Keratinocyte (primary cell): ENCODE results near the gene CEP78. TPM values are rescaled to one million over a fixed set of nuclear protein-coding genes. Genes with fewer than 3 reads are reported as not detected.

ENCODE experiments used
- DNase-seq: peaks from one replicate; pipeline ENCODE4 v3.0.0-alpha.2; 2011; ENCODE audit warnings: low read depth, missing footprints, low spot score
- FAIRE-seq: peaks from 2 replicates; lab custom pipeline; 2011; peaks lifted over from hg19 to GRCh38; lab: Jason Lieb, UNC
- H2AFZ ChIP-seq: 2 replicates; pipeline ENCODE4 v1.6.0; 2012; ENCODE audit warnings: low read length, control low read depth, inconsistent platforms; ENCODE audit not compliant: control insufficient read depth
- H3K27ac ChIP-seq: 2 replicates; pipeline ENCODE4 v1.5.1; 2011; ENCODE audit warnings: low read length; ENCODE audit not compliant: control insufficient read depth, insufficient read depth
- H3K27me3 ChIP-seq: 3 replicates; pipeline ENCODE4 v1.6.0; 2011; ENCODE audit warnings: low read length; ENCODE audit not compliant: control insufficient read depth, insufficient read depth; ENCODE audit errors: extremely low read depth
- H3K36me3 ChIP-seq, 2 experiments: 2 replicates in 1 of 2; 3 replicates in 1 of 2; pipeline ENCODE4 v1.5.1; 2011; ENCODE audit warnings: low read length in 2 of 2, mild to moderate bottlenecking in 1 of 2; ENCODE audit not compliant: control insufficient read depth in 2 of 2, insufficient read depth in 2 of 2; ENCODE audit errors: extremely low read depth in 1 of 2
- H3K4me1 ChIP-seq: 3 replicates; pipeline ENCODE4 v1.5.1; 2011; ENCODE audit warnings: low read length; ENCODE audit not compliant: control insufficient read depth, insufficient read depth; ENCODE audit errors: extremely low read depth
- H3K4me2 ChIP-seq: 3 replicates; pipeline ENCODE4 v1.6.0; 2011; ENCODE audit warnings: low read depth, low read length; ENCODE audit not compliant: control insufficient read depth, insufficient read depth; ENCODE audit errors: extremely low read depth
- H3K4me3 ChIP-seq, 3 experiments: fragments of 200-600 bp in 1 of 3; sonication (generic) in 1 of 3; 2 replicates in 2 of 3; 3 replicates in 1 of 3; pipeline ENCODE4 v1.5.1; 2011 to 2016; ENCODE audit warnings: low read length in 3 of 3, mild to moderate bottlenecking in 3 of 3, control low read depth in 2 of 3, inconsistent platforms in 1 of 3, low read depth in 1 of 3, mixed read lengths in 1 of 3, mixed run types in 1 of 3, moderate library complexity in 1 of 3; ENCODE audit not compliant: control insufficient read depth in 2 of 3, insufficient read depth in 2 of 3; ENCODE audit errors: extremely low read depth in 1 of 3
- H3K79me2 ChIP-seq: 2 replicates; pipeline ENCODE4 v1.6.0; 2012; ENCODE audit warnings: low read length; ENCODE audit not compliant: control insufficient read depth, insufficient read depth
- H3K9ac ChIP-seq: 3 replicates; pipeline ENCODE4 v1.6.0; 2011; ENCODE audit warnings: low read length; ENCODE audit not compliant: control insufficient read depth, insufficient read depth; ENCODE audit errors: extremely low read depth
- H3K9me1 ChIP-seq: 3 replicates; pipeline ENCODE4 v1.6.0; 2011; ENCODE audit warnings: low read length; ENCODE audit not compliant: control insufficient read depth, insufficient read depth; ENCODE audit errors: extremely low read depth
- H3K9me3 ChIP-seq: 2 replicates; pipeline ENCODE4 v1.5.1; 2012; ENCODE audit warnings: low read depth, low read length; ENCODE audit not compliant: control insufficient read depth
- H4K20me1 ChIP-seq: 3 replicates; pipeline ENCODE4 v1.6.0; 2011; ENCODE audit warnings: low read length; ENCODE audit not compliant: control insufficient read depth, insufficient read depth; ENCODE audit errors: extremely low read depth
- EZH2 ChIP-seq: IDR thresholded peaks from one replicate; pipeline ENCODE4 v1.6.1; 2012; ENCODE audit warnings: inconsistent platforms, mild to moderate bottlenecking, low read length, moderate library complexity
- dilution Hi-C: fragments of 300-500 bp; cut with MboI; formaldehyde crosslinking; loops from one replicate; pipeline ENCODE4 v1.7.0; 2020; ENCODE audit warnings: low sequenced_read_pairs; ENCODE audit not compliant: extremely low pct_ligation_motif_present
- polyA plus RNA-seq, 5 experiments: library from polyadenylated mRNA; depleted of rRNA in 3 of 5; stranded (reverse) in 3 of 5; stranded (forward) in 1 of 5; unstranded in 1 of 5; fragments of >200 nt; gene quantifications; 1 replicate in 1 of 5; 2 replicates in 3 of 5; 3 replicates in 1 of 5; pipeline versions ENCODE4 v1.2.1 to v1.2.3, GENCODE V29; 2011 to 2012; ENCODE audit warnings: missing spikeins in 2 of 5, low read depth in 1 of 5, low replicate concordance in 1 of 5
- TF ChIP-seq, protein P1 (sequence below), 3 experiments: IDR thresholded peaks in 1 of 3; conservative IDR thresholded peaks in 1 of 3; optimal IDR thresholded peaks in 1 of 3; 2 replicates in 2 of 3; 3 replicates in 1 of 3; pipeline versions ENCODE3 to v1.5.1; 2011; ENCODE audit warnings: low read length in 3 of 3, mild to moderate bottlenecking in 3 of 3, moderate library complexity in 2 of 3, control low read depth in 1 of 3, inconsistent platforms in 1 of 3; ENCODE audit not compliant: insufficient read depth in 2 of 3; ENCODE audit errors: extremely low read depth in 1 of 3

CEP78 gene
- polyA plus RNA-seq, 1 donor (not counting 4 experiments of a cell fraction or from before 2014, with no cell fraction given), result 13.2 TPM

DNA sequence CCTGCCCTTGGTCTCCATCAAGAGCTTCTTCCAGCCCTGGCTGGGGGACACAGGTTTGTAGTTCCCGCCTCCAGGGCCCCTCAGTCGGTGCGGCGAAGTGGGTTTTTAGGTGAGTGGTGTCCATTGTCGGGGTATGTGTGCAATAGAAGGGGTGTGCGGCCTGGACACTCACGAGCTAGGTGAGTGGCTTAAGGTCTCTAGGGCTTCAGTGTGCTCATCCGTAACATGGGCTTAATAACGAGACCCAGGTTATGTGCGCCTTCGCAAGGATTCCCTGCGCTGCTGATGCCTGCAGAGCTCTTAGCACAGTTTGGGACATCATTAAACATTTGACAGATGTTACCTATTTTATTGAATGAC, 656 bp downstream of the CEP78 start:
- H3K9me1 ChIP-seq, result no peaks in the 10 kb centered on the region
- peak overlapping the region; percentile 84 for H3K9ac ChIP-seq
- H2AFZ ChIP-seq, result peak overlapping the region; percentile 95
- peak overlapping the region; percentile 51 to 90 (median 59) for H3K4me3 ChIP-seq
- H3K4me1 ChIP-seq, result peaks cover 11% of the 10 kb centered on the region
- peaks cover 16% of the 10 kb centered on the region for H3K79me2 ChIP-seq
- FAIRE-seq, result no peak
- dilution Hi-C loops, result no loop called here
- H3K27me3 ChIP-seq, result no peaks in the 10 kb centered on the region
- H3K9me3 ChIP-seq, result no peaks in the 10 kb centered on the region
- no peak for DNase-seq
- H3K27ac ChIP-seq, result peak overlapping the region; percentile 66
- peaks cover 0 to 3% of the 10 kb centered on the region in 2 experiments for H3K36me3 ChIP-seq
- peak overlapping the region; percentile 89 for H3K4me2 ChIP-seq
- H4K20me1 ChIP-seq, result no peaks in the 10 kb centered on the region
- TF ChIP-seq, protein P1, sequence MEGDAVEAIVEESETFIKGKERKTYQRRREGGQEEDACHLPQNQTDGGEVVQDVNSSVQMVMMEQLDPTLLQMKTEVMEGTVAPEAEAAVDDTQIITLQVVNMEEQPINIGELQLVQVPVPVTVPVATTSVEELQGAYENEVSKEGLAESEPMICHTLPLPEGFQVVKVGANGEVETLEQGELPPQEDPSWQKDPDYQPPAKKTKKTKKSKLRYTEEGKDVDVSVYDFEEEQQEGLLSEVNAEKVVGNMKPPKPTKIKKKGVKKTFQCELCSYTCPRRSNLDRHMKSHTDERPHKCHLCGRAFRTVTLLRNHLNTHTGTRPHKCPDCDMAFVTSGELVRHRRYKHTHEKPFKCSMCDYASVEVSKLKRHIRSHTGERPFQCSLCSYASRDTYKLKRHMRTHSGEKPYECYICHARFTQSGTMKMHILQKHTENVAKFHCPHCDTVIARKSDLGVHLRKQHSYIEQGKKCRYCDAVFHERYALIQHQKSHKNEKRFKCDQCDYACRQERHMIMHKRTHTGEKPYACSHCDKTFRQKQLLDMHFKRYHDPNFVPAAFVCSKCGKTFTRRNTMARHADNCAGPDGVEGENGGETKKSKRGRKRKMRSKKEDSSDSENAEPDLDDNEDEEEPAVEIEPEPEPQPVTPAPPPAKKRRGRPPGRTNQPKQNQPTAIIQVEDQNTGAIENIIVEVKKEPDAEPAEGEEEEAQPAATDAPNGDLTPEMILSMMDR (optimal IDR thresholded peaks at IDR 0.05 in 1 of 3, IDR thresholded peaks at IDR 0.05 in 1 of 3, conservative IDR thresholded peaks at IDR 0.05 in 1 of 3; ENCODE audit: extremely low read depth in 1 of 3, insufficient read depth in 2 of 3, low read length in 3 of 3), result no peak

DNA sequence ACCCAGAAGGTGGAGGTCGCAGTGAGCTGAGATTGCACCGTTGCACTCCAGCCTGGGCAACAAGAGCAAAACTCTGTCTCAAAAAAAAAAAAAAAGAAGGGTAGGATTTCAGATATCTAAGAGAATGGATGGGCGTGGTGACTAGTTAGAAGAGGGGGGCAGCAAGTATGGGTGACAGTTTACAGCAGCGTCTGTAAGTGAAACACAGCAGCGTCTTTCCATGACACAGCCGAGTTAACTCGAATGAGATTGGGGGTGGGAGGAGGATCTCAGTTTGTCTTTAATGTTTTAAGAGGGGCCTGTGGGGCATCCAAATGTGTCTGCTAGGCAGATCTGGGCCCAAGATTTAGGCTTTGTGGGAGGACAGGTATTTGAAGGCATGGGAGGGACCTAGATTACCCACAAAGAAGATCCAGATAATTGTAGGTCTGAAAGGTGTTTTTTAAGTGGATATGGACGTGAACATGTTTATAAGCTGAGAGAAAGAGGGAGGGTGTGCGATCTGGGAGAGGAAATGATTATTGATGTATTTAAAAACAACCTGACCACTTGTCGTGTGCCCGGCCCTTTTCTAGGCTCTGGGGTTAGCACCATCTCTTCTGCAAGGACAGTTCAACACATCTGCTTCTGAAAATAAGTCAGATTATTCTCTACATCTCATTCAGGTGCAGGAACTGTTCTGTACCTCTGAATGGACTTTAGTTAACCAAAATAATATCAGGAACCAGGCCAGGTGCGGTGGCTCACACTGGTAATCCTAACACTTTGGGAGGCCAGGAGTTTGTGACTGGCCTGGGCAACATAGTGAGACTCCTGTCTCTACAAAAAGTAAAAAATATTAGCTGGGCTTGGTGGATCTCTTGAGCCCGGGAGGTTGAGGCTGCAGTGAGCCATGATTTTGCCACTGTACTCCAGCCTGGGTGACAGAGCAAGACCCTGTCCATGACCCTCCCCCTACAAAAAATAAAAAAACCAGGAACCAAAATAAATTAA, 2.5 kb downstream of the CEP78 start:
- Histone ChIP-seq H2AFZ (no peak overlapping the region), H3K9me1 (no peaks in the 10 kb centered on the region), H3K9ac (no peak overlapping the region), H3K9me3 (no peaks in the 10 kb centered on the region), H3K4me1 (peaks cover 11% of the 10 kb centered on the region), H3K4me2 (no peak overlapping the region), H4K20me1 (no peaks in the 10 kb centered on the region), H3K27ac (no peak overlapping the region), H3K36me3 (peaks cover 0 to 8% of the 10 kb centered on the region in 2 experiments), H3K79me2 (peaks cover 16% of the 10 kb centered on the region), H3K27me3 (no peaks in the 10 kb centered on the region), H3K4me3 (no peak overlapping the region)
- DNase-seq (no peak), FAIRE-seq (no peak)
- TF ChIP-seq, protein P1 (optimal IDR thresholded peaks at IDR 0.05 in 1 of 3, IDR thresholded peaks at IDR 0.05 in 1 of 3, conservative IDR thresholded peaks at IDR 0.05 in 1 of 3; ENCODE audit: extremely low read depth in 1 of 3, insufficient read depth in 2 of 3, low read length in 3 of 3), result no peak
- no peak for TF ChIP-seq EZH2
- dilution Hi-C loops, result no loop called here
